CD8-positive, alpha-beta memory T cell (primary cell): ENCODE results near the gene MINPP1. TPM values are rescaled to one million over a fixed set of nuclear protein-coding genes. Genes with fewer than 3 reads are reported as not detected.
"Not testable (repeated sequence)": the region's sequence is repeated elsewhere in the genome, so short reads cannot be mapped to it uniquely, and the experiment has no call there.

ENCODE experiments used
- CTCF ChIA-PET: fragments of 350-600 bp; sonication (Branson Sonifier 250); formaldehyde crosslinking; loops from one replicate; lab custom pipeline; 2021; ENCODE audit warnings: antibody characterized with exemption; lab: Charles Lee
- POLR2A ChIA-PET: fragments of 350-600 bp; sonication (Branson Sonifier 250); formaldehyde crosslinking; loops from one replicate; lab custom pipeline; 2021; ENCODE audit warnings: antibody characterized with exemption; lab: Charles Lee
- DNase-seq, 5 donors: peaks; one replicate each; pipeline versions ENCODE4 v3.0.0 to v3.0.0-alpha.2; 2020 to 2022; ENCODE audit warnings: mixed read lengths in 1 of 5
- H3K27ac ChIP-seq: one replicate; pipeline ENCODE4 v1.7.0; 2013; ENCODE audit warnings: low read depth, mild to moderate bottlenecking, low read length, moderate library complexity
- H3K27me3 ChIP-seq: 2 replicates; pipeline ENCODE4 v1.7.0; 2013; ENCODE audit warnings: low read length, mild to moderate bottlenecking; ENCODE audit not compliant: insufficient read depth, poor library complexity, severe bottlenecking
- H3K36me3 ChIP-seq: 2 replicates; pipeline ENCODE4 v1.7.0; 2013; ENCODE audit warnings: mild to moderate bottlenecking, low read length, moderate library complexity; ENCODE audit not compliant: insufficient read depth
- H3K4me1 ChIP-seq: 2 replicates; pipeline ENCODE4 v1.7.0; 2013; ENCODE audit warnings: mild to moderate bottlenecking, low read length, moderate library complexity; ENCODE audit not compliant: insufficient read depth
- H3K4me3 ChIP-seq: 2 replicates; pipeline ENCODE4 v1.7.0; 2013; ENCODE audit warnings: mild to moderate bottlenecking, low read length
- H3K9me3 ChIP-seq: 2 replicates; pipeline ENCODE4 v1.7.0; 2013; ENCODE audit warnings: mild to moderate bottlenecking, low read length
- H3K27ac Mint-ChIP-seq, 8 donors: one replicate each; pipeline ENCODE4 v1.8.0; 2020 to 2021; ENCODE audit warnings: mixed read lengths in 8 of 8, mild to moderate bottlenecking in 6 of 8, inconsistent platforms in 3 of 8, moderate library complexity in 3 of 8
- H3K27me3 Mint-ChIP-seq, 2 donors: one replicate each; pipeline ENCODE4 v1.8.0; 2020 to 2021; ENCODE audit warnings: mixed read lengths in 2 of 2, mild to moderate bottlenecking in 1 of 2, moderate library complexity in 1 of 2
- H3K36me3 Mint-ChIP-seq, 3 donors: one replicate each; pipeline ENCODE4 v1.8.0; 2020 to 2021; ENCODE audit warnings: mixed read lengths in 3 of 3, inconsistent platforms in 1 of 3, mild to moderate bottlenecking in 1 of 3
- H3K4me1 Mint-ChIP-seq, 3 donors: one replicate each; pipeline ENCODE4 v1.8.0; 2020 to 2021; ENCODE audit warnings: mixed read lengths in 3 of 3, inconsistent platforms in 1 of 3, mild to moderate bottlenecking in 1 of 3
- H3K4me3 Mint-ChIP-seq, 7 donors: one replicate each; pipeline ENCODE4 v1.8.0; 2020 to 2021; ENCODE audit warnings: mixed read lengths in 7 of 7, mild to moderate bottlenecking in 6 of 7, moderate library complexity in 4 of 7, inconsistent platforms in 2 of 7
- H3K9me3 Mint-ChIP-seq, 5 donors: one replicate each; pipeline ENCODE4 v1.8.0; 2020 to 2022; ENCODE audit warnings: mixed read lengths in 5 of 5, mild to moderate bottlenecking in 3 of 5, moderate library complexity in 2 of 5, inconsistent platforms in 1 of 5
- polyA plus RNA-seq: library from polyadenylated mRNA; unstranded; fragments of 300-500 nt; fragmentation: Illumina TruSeq; gene quantifications from one replicate; pipeline ENCODE4 v1.2.3, GENCODE V29; 2021
- total RNA-seq, 2 experiments: library from RNA; stranded (reverse); gene quantifications; one replicate each; pipeline ENCODE4 v1.2.3, GENCODE V29; 2021

MINPP1 gene
- total RNA-seq (10 to 100 TPM; 16.2 to 17.0 TPM), polyA plus RNA-seq (8.7 TPM)

DNA sequence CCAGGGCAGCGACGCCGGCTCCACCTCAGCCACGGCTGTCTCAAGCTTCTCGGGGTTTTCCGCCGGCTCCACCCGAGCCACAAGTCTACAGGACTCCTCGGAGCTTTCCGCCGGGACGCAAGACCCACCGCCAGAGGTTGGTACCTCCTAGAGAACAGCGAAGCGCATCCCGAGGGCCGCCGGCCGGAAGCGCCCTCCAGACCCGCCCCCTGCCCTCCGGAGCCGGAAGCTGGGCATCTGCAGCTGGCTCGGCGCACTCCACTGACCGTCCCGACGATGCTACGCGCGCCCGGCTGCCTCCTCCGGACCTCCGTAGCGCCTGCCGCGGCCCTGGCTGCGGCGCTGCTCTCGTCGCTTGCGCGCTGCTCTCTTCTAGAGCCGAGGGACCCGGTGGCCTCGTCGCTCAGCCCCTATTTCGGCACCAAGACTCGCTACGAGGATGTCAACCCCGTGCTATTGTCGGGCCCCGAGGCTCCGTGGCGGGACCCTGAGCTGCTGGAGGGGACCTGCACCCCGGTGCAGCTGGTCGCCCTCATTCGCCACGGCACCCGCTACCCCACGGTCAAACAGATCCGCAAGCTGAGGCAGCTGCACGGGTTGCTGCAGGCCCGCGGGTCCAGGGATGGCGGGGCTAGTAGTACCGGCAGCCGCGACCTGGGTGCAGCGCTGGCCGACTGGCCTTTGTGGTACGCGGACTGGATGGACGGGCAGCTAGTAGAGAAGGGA lies at the start of gene MINPP1:
Gene MINPP1 (plus strand): TSS at position 254 of the 726 bp plus-strand sequence. CDS start 23 bp downstream, at position 277.
- H3K4me3 ChIP-seq: peak within 1 kb of the TSS; percentile 72
- H3K27me3 ChIP-seq: no peaks in the 10 kb centered on the region
- H3K9me3 ChIP-seq: no peaks in the 10 kb centered on the region
- H3K27me3 Mint-ChIP-seq: peaks cover 4 to 5% of the 10 kb centered on the region in 2 donors
- H3K36me3 Mint-ChIP-seq: peaks cover 4 to 25% (median 10%) of the 10 kb centered on the region in 3 donors
- peaks cover 11% of the 10 kb centered on the region for H3K4me1 ChIP-seq
- ChIA-PET CTCF (interaction anchor here (0.9 kb wide), 1 partner anchor 16 kb away, joined by 3 read pairs; no protein-coding TSS in a partner anchor), POLR2A (interaction anchor here (0.6 kb wide), 1 partner anchor 14 kb away, joined by 3 read pairs; no protein-coding TSS in a partner anchor)
- H3K4me1 Mint-ChIP-seq: peaks cover 30 to 52% (median 45%) of the 10 kb centered on the region in 3 donors
- H3K4me3 Mint-ChIP-seq: peak within 1 kb of the TSS; percentile 84 to 96 (median 90)
- peak within 1 kb of the TSS; percentile 36 for H3K27ac ChIP-seq
- H3K36me3 ChIP-seq: no peaks in the 10 kb centered on the region
- peak; percentile 49 to 73 (median 50) for DNase-seq
- H3K27ac Mint-ChIP-seq: peak within 1 kb of the TSS; percentile 36 to 92 (median 77)
- H3K9me3 Mint-ChIP-seq: no peaks in the 10 kb centered on the region

DNA sequence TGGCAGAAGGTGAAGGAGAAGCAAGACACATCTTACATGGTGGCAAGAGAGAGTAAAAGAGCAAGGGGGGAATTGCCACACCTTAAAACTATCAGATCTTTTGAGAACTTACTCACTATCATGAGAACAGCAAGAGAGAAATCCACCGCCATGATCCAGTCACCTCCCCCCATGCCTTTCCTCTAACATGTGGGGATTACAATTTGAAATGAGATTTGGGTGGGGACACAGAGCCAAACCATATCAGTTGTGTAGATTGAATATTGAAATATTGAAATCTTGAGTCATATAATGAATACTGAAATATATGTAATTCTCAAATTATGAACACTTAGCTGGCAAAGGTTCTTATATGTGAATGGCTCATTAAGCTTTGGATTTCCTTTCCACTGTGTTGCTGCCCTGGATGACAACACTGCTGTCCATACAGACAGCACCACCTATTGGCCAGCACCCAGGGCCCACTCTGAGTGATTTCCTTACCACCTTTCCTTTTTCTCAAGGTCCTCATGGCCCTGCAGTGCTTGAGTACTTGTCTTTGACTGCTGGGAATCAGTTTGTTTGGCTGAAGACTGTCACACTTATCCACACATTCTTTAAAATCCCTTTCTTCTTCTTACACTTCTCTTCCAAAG lies 48.0 kb upstream of the MINPP1 start:
- H3K4me1 Mint-ChIP-seq, H3K4me3 ChIP-seq, H3K27me3 ChIP-seq, H3K27ac Mint-ChIP-seq, H3K9me3 Mint-ChIP-seq, H3K36me3 ChIP-seq, POLR2A ChIA-PET, H3K9me3 ChIP-seq, DNase-seq, H3K4me3 Mint-ChIP-seq, H3K27ac ChIP-seq, H3K27me3 Mint-ChIP-seq, H3K4me1 ChIP-seq, CTCF ChIA-PET, H3K36me3 Mint-ChIP-seq: not testable (repeated sequence)

GRCh38 chr10:87461751-87462150 lies 42.9 kb upstream of the MINPP1 start:
- H3K9me3 ChIP-seq, CTCF ChIA-PET, H3K9me3 Mint-ChIP-seq: not testable (repeated sequence)

GRCh38 chr10:87466849-87467248 lies 37.8 kb upstream of the MINPP1 start:
- H3K4me3 Mint-ChIP-seq, H3K4me3 ChIP-seq: not testable (repeated sequence)

More at GRCh38 chr10:87461751-87462150, 42.9 kb upstream of the MINPP1 start:
- POLR2A ChIA-PET, H3K27me3 Mint-ChIP-seq, H3K4me3 Mint-ChIP-seq, H3K27ac ChIP-seq, H3K4me1 ChIP-seq, H3K27me3 ChIP-seq, DNase-seq, H3K36me3 Mint-ChIP-seq, H3K36me3 ChIP-seq, H3K4me1 Mint-ChIP-seq, H3K4me3 ChIP-seq, H3K27ac Mint-ChIP-seq: not testable (repeated sequence)

DNA sequence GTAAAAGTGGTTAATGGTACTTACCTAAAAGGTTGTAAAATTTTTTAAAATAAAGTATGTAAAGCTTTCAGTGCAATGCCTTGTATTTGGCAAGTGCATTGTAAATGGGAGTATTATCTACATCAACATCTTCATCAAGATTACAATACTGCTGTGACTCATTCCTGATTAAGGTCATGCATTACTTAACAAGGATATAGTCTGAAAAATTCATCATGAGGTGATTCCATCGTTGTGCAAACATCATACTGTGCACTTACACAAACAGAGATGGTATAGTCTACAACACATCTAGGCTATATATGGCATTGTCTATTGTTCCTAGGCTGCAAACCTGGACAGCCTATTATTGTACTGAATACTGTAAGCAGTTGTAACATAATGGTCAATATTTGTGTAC lies 16.0 kb upstream of the MINPP1 start:
- H3K9me3 ChIP-seq, H3K27ac ChIP-seq, H3K4me3 Mint-ChIP-seq, H3K4me3 ChIP-seq, H3K36me3 Mint-ChIP-seq, POLR2A ChIA-PET, CTCF ChIA-PET, H3K4me1 ChIP-seq, DNase-seq, H3K27me3 ChIP-seq, H3K27ac Mint-ChIP-seq, H3K27me3 Mint-ChIP-seq, H3K9me3 Mint-ChIP-seq, H3K4me1 Mint-ChIP-seq, H3K36me3 ChIP-seq: not testable (repeated sequence)

More at GRCh38 chr10:87466849-87467248, 37.8 kb upstream of the MINPP1 start:
- H3K4me1 ChIP-seq, H3K9me3 Mint-ChIP-seq, H3K27ac ChIP-seq, POLR2A ChIA-PET, DNase-seq, H3K36me3 ChIP-seq, H3K27ac Mint-ChIP-seq, CTCF ChIA-PET, H3K27me3 Mint-ChIP-seq, H3K27me3 ChIP-seq, H3K9me3 ChIP-seq, H3K36me3 Mint-ChIP-seq, H3K4me1 Mint-ChIP-seq: not testable (repeated sequence)

- H3K4me1 Mint-ChIP-seq, H3K27ac ChIP-seq, H3K4me3 ChIP-seq, DNase-seq, H3K36me3 ChIP-seq, H3K9me3 ChIP-seq, H3K4me3 Mint-ChIP-seq, H3K4me1 ChIP-seq, H3K36me3 Mint-ChIP-seq, H3K27me3 ChIP-seq, POLR2A ChIA-PET, H3K27ac Mint-ChIP-seq, H3K9me3 Mint-ChIP-seq, H3K27me3 Mint-ChIP-seq, CTCF ChIA-PET: not testable (repeated sequence)
These were observed 14.4 kb upstream of the MINPP1 start for GRCh38 chr10:87490285-87490684.

DNA sequence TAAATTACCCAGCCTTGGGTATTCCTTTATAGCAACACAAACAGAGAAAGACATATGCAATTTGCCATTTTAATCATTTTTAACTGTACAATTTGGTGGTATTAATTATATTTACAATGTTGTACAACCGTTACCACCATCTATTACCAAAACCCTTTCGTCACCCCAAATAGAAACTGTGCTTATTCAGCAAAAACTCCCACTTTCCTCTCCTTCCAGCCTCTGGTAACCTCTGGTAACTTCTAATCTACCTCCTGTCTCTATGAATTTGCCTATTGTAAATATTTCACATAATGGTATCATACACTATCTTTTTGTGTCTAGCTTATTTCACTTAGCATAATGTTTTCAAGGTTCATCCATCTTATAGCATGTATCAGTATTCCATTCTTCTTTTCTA lies 12.2 kb upstream of the MINPP1 start:
- POLR2A ChIA-PET, H3K9me3 ChIP-seq, H3K9me3 Mint-ChIP-seq, H3K27ac ChIP-seq, CTCF ChIA-PET, H3K4me3 Mint-ChIP-seq, H3K4me1 ChIP-seq, DNase-seq, H3K36me3 Mint-ChIP-seq, H3K27me3 ChIP-seq, H3K27ac Mint-ChIP-seq, H3K4me1 Mint-ChIP-seq, H3K4me3 ChIP-seq, H3K36me3 ChIP-seq: not testable (repeated sequence)
- peaks cover 4 to 14% of the 10 kb centered on the region in 2 donors for H3K27me3 Mint-ChIP-seq

- H3K27ac Mint-ChIP-seq, DNase-seq, H3K27ac ChIP-seq, POLR2A ChIA-PET, H3K4me3 ChIP-seq, H3K4me1 ChIP-seq, H3K4me1 Mint-ChIP-seq, H3K36me3 ChIP-seq, H3K27me3 ChIP-seq, H3K9me3 ChIP-seq, H3K9me3 Mint-ChIP-seq, H3K36me3 Mint-ChIP-seq, H3K4me3 Mint-ChIP-seq, CTCF ChIA-PET: not testable (repeated sequence)
- peaks cover 4 to 19% of the 10 kb centered on the region in 2 donors for H3K27me3 Mint-ChIP-seq
These were observed 9.2 kb upstream of the MINPP1 start for GRCh38 chr10:87495446-87495845.
